Measurements from ENCODE around the gene OR1C1.
"Not testable (repeated sequence)": the region's sequence is repeated elsewhere in the genome, so short reads cannot be mapped to it uniquely, and the experiment has no call there.

The OR1C1 gene

GRCh38 chr1:247760456-247760855 lies at the start of gene OR1C1:
Gene OR1C1 (minus strand): TSS chr1:247760556. CDS start chr1:247758406, 2,150 bp downstream.
- DNase-seq (ENCODE audit: low read depth): no peak

- DNase-seq (ENCODE audit: low read depth): no peak
Measured at GRCh38 chr1:247797518-247797917, 37.2 kb upstream of the OR1C1 start.

GRCh38 chr1:247769603-247770002 lies 9.2 kb upstream of the OR1C1 start:
- DNase-seq (ENCODE audit: low read depth): no peak

GRCh38 chr1:247754311-247754710 lies 6.0 kb downstream of the OR1C1 start:
- not testable (repeated sequence) for DNase-seq (ENCODE audit: low read depth)

DNA sequence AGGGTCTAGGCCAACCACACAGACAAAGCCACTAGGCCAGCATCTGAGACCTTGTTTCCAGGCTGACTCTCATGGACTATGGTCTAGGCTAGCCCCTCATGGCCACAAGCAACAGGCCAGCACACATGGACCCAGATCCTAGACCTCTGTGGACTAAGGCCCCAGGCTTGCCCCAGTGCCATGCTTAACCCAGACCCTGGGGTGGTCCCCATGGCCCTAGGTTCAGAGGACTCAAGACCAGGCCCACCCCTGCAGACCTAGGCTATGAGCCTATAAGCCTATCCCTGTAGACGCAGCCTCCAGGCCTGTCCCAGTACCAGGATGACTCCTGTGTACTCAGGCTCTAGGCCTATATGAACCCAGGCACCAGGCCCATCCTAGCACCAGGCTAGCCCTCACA lies 10.5 kb downstream of the OR1C1 start:
- no peak for DNase-seq (ENCODE audit: low read depth)

DNA sequence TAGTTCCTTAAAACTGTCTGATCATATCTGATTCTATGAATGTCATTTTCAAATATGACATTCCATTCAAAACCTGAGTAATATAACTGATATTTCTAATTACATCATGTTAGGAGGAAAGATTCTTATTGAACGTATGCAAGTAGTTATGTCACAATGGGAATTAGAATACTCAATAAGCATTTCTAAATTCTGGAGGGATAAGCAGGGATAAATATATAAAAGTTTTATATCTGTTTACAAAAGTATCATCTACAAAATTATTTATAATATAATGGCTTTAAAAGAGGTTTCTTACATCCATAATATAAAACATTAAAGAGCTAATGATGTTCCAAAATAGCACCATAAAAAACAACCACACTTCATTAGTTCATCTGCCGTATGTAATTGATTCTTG lies 12.3 kb downstream of the OR1C1 start, which contains the start of gene OR14A2:
Gene OR14A2, minus strand, starts transcription at position 101 of the 400 bp plus-strand sequence.
- DNase-seq (ENCODE audit: low read depth): no peak

- DNase-seq (ENCODE audit: low read depth): no peak
Measured at GRCh38 chr1:247747616-247748015, 12.7 kb downstream of the OR1C1 start.

- DNase-seq (ENCODE audit: low read depth): no peak
Measured at GRCh38 chr1:247746391-247746935, 13.9 kb downstream of the OR1C1 start.

DNA sequence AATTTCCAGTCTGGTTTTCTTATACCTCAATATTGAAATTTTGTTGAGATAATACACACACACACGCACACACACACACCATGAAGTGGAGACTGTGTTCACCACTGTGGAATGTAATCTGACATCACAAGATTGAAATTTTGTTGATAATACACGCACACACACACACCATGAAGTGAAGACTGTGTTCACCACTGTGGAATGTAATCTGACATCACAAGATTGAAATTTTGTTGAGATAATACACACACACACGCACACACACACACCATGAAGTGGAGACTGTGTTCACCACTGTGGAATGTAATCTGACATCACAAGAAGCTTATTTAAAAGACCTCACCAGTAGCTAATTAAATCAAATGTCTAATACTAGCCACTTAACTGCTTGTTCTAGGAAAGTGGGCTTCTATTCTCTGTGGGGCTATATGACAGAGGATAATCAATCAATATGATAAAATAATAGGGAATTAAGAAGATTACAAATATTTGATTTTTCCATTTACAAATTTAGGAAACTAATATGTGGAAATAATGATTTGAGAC lies 18.1 kb downstream of the OR1C1 start:
- DNase-seq (ENCODE audit: low read depth): not testable (repeated sequence)

DNA sequence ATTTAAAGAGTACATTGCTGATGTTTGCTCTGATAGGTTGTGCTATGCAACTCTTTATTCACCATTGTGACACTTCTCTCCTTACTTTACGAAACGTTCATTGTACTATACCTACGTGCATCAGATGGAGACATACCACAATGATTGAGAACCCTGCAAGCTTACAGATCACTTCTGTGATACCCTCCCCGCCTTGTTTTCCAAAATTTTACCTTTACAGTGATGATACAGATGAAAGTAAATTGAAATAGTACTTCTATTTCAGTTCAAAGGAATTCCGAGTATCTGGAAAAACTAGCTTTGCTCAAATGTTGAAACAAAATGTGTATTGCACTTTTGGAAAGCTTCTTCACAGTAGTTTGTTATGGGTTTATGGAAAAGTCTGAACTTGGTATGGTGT lies 18.6 kb downstream of the OR1C1 start:
- DNase-seq (ENCODE audit: low read depth): no peak

DNA sequence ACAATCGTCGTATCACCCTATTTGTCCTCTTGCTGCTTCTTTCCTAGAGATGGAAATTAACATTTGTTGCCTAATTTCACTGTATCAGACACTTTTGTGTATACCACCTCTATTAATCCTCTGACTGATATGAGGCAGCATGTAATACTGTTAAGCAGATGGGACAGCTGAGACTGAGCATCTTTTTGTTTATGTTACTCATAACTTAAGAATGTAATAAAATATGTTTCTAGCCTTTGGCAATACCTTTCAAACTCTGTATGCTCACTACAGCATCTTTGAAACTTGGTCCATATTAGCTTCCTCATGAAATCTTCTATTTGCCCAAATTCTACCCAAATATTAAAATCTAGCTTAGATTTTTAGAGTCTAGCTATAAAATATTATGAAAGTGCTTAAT lies 19.6 kb downstream of the OR1C1 start:
- no peak for DNase-seq (ENCODE audit: low read depth)

- no peak for DNase-seq (ENCODE audit: low read depth)
Measured at GRCh38 chr1:247738315-247738714, 22.0 kb downstream of the OR1C1 start, which contains the start of gene OR14K1. Gene OR14K1 (plus strand): TSS chr1:247738615. CDS start chr1:247738615, 0 bp downstream.

GRCh38 chr1:247721222-247721621 lies 39.1 kb downstream of the OR1C1 start:
- DNase-seq (ENCODE audit: low read depth): no peak

- DNase-seq (ENCODE audit: low read depth): no peak
Measured at GRCh38 chr1:247716546-247716945, 43.8 kb downstream of the OR1C1 start, which contains the start of gene OR6F1. Gene OR6F1 (minus strand): TSS chr1:247716646. CDS start chr1:247712755, 3,891 bp downstream.

- DNase-seq (ENCODE audit: low read depth): no peak
Measured at GRCh38 chr1:247713753-247714152, 46.6 kb downstream of the OR1C1 start.

GRCh38 chr1:247710681-247711080 lies 49.7 kb downstream of the OR1C1 start:
- not testable (repeated sequence) for DNase-seq (ENCODE audit: low read depth)

Measured in activated T-helper 1 cell treated with Interleukin-2 at 50 U/mL for 16 hours (primary cell).